ENCODE results near the gene AGK. TPM values are rescaled to one million over a fixed set of nuclear protein-coding genes. Genes with fewer than 3 reads are reported as not detected.

AGK gene
- total RNA-seq, 1 experiment from 2014 or later, result 44.1 TPM

DNA sequence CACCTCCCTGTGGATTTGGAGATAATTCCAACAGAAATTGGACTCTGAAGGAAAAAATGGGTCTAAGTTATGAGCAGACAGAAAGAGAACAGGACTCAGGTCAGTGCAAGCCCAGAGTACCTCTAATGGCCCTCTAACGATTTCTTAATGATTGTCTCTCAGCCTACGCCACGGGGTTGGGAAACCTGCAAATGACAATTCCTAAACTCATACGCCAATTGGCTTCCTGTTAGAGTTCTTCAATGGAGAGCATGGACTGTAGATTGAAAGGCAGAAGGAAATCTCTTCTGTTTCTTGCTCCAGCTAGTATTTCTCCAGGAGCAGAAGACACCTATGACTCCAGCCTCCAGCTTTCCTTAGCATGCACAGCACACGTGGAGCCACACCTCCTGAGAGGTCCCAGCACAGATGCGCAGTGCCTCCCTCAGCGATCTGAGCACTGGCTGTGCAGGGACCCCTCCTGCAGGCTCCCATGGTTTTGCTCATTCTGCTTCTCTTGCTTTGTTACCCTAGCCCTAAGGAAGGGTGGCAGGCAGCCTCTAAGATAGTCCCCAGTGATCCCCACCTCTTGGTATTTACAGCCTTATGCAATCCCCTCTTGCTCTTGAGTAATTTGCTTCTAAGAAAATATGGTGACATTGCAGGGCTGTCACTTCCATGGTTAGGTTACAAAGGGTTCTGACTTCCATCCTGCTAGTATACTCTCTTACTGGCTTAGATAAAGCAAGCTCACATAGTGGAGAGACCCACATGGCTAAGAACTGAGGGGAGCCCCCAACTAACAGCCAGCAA is 120.7 kb downstream of the AGK start:
- Histone ChIP-seq H3K9me3 (ENCODE audit: insufficient read depth, low read depth) (peaks cover 4% of the 10 kb centered on the region; the same call in 1 of the 2 replicates), H3K27me3 (ENCODE audit: insufficient read depth, low read depth) (no peaks in the 10 kb centered on the region), H3K9me2 (ENCODE audit: insufficient read depth) (no peaks in the 10 kb centered on the region), H3K36me3 (ENCODE audit: low read depth) (peaks cover 9% of the 10 kb centered on the region; the same call in 1 of the 2 replicates), H3F3A (ENCODE audit: insufficient read depth, low read depth) (peaks cover 11% of the 10 kb centered on the region; the same call in 1 of the 2 replicates), H3K79me2 (ENCODE audit: low read depth) (no peaks in the 10 kb centered on the region), H3K4me1 (replicated peaks; ENCODE audit: insufficient read depth) (no peaks in the 10 kb centered on the region; the same call in 1 of the 2 replicates), H4K20me1 (ENCODE audit: insufficient read depth) (no peaks in the 10 kb centered on the region), H3K4me3 (no peak overlapping the region), H3K4me2 (no peak overlapping the region), H2AFZ (no peak overlapping the region), H3K27ac (no peak overlapping the region)
- no TSS peak for BruUV-seq (replicated peaks)
- intact Hi-C loops (cut with micrococcal nuclease; ENCODE audit: unreplicated experiment), result no loop called here
- CTCF ChIA-PET, result no interaction called here
- no peak for DNase-seq
- POLR2A ChIA-PET (ENCODE audit: unreplicated experiment), result interaction anchor here (0.7 kb wide), 1 partner anchor 66 kb away, joined by 6 read pairs; the partner anchor contains the start of gene SSBP1
- no peak for TF ChIP-seq EZH2 (IDR thresholded peaks at IDR 0.05; ENCODE audit: low read depth)
- TF ChIP-seq CTCF (conservative IDR thresholded peaks at IDR 0.05), result no peak

GRCh38 chr7:141673346-141673745 is 122.1 kb downstream of the AGK start:
- TF ChIP-seq CTCF (conservative IDR thresholded peaks at IDR 0.05), result no peak
- TF ChIP-seq EZH2 (IDR thresholded peaks at IDR 0.05; ENCODE audit: low read depth), result no peak
- TSS peak; percentile 9 for BruUV-seq (replicated peaks)
- CTCF ChIA-PET, result no interaction called here

DNA sequence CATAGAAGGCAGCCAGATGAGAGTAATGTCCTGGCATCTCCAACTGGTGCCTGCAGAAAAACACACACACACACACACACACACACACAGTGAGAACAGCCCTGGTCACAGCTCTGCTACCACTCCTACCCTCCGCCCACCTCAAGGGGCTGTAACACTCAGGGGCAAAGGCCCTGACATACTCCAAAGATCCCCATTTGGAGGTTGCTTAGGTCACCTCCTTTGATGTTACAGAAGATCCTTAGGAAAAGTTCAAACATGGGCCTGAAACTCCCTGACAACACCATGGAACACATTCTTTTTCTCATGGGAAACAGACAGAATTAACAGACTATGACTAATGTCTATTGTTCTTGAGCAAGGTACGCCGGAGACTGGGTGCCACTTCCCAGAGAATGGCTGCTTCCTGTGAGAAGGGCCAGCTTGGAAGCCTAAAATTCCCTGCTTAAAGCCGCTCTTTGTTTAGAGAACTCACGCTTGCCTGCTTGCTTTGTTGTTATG is 123.0 kb downstream of the AGK start:
- Histone ChIP-seq H3F3A (ENCODE audit: insufficient read depth, low read depth) (peaks cover 11% of the 10 kb centered on the region; the same call in 1 of the 2 replicates), H3K4me1 (replicated peaks; ENCODE audit: insufficient read depth) (no peaks in the 10 kb centered on the region; the same call in 1 of the 2 replicates), H3K4me2 (no peak overlapping the region), H4K20me1 (ENCODE audit: insufficient read depth) (no peaks in the 10 kb centered on the region), H3K79me2 (ENCODE audit: low read depth) (no peaks in the 10 kb centered on the region), H3K9me2 (ENCODE audit: insufficient read depth) (no peaks in the 10 kb centered on the region), H3K4me3 (no peak overlapping the region), H3K36me3 (ENCODE audit: low read depth) (peaks cover 9% of the 10 kb centered on the region; the same call in 1 of the 2 replicates), H2AFZ (no peak overlapping the region), H3K9me3 (ENCODE audit: insufficient read depth, low read depth) (peaks cover 4% of the 10 kb centered on the region; the same call in 1 of the 2 replicates), H3K27ac (no peak overlapping the region), H3K27me3 (ENCODE audit: insufficient read depth, low read depth) (no peaks in the 10 kb centered on the region)
- intact Hi-C loops (cut with micrococcal nuclease; ENCODE audit: unreplicated experiment), result loop anchor here (1.0 to 2.0 kb wide), 2 partner anchors 11 to 23 kb away; no protein-coding TSS in a partner anchor
- DNase-seq, result peak in 1 of 2 experiments; percentile 50
- BruUV-seq (replicated peaks), result no TSS peak
- TF ChIP-seq CTCF (conservative IDR thresholded peaks at IDR 0.05), result no peak
- no peak for TF ChIP-seq EZH2 (IDR thresholded peaks at IDR 0.05; ENCODE audit: low read depth)
- POLR2A ChIA-PET (ENCODE audit: unreplicated experiment), result interaction anchor here (0.6 kb wide), 1 partner anchor 27 kb away, joined by 6 read pairs; no protein-coding TSS in a partner anchor
- CTCF ChIA-PET, result interaction anchor here (0.5 to 1.6 kb wide), 2 partner anchors 11 to 20 kb away, joined by 4 read pairs; no protein-coding TSS in a partner anchor

More at GRCh38 chr7:141673346-141673745, 122.1 kb downstream of the AGK start:
- H3K4me2 ChIP-seq, result no peak overlapping the region
- H4K20me1 ChIP-seq (ENCODE audit: insufficient read depth), result no peaks in the 10 kb centered on the region
- H3K4me3 ChIP-seq, result no peak overlapping the region
- H3K27me3 ChIP-seq (ENCODE audit: insufficient read depth, low read depth), result no peaks in the 10 kb centered on the region
- no peaks in the 10 kb centered on the region; the same call in 1 of the 2 replicates for H3K4me1 ChIP-seq (replicated peaks; ENCODE audit: insufficient read depth)
- intact Hi-C loops (cut with micrococcal nuclease; ENCODE audit: unreplicated experiment), result no loop called here
- H3K27ac ChIP-seq, result no peak overlapping the region
- H3K79me2 ChIP-seq (ENCODE audit: low read depth), result no peaks in the 10 kb centered on the region
- peaks cover 9% of the 10 kb centered on the region; the same call in 1 of the 2 replicates for H3K36me3 ChIP-seq (ENCODE audit: low read depth)
- no peak for DNase-seq
- POLR2A ChIA-PET (ENCODE audit: unreplicated experiment), result interaction anchor here (0.6 kb wide), 1 partner anchor 37 kb away, joined by 6 read pairs; no protein-coding TSS in a partner anchor
- H3F3A ChIP-seq (ENCODE audit: insufficient read depth, low read depth), result peaks cover 11% of the 10 kb centered on the region; the same call in 1 of the 2 replicates
- H3K9me2 ChIP-seq (ENCODE audit: insufficient read depth), result no peaks in the 10 kb centered on the region
- H2AFZ ChIP-seq, result no peak overlapping the region
- H3K9me3 ChIP-seq (ENCODE audit: insufficient read depth, low read depth), result peaks cover 4% of the 10 kb centered on the region; the same call in 1 of the 2 replicates

Measured in PC-9 (cell line).